ENCODE measurements around the gene ROR1. TPM values are rescaled to one million over a fixed set of nuclear protein-coding genes. Genes with fewer than 3 reads are reported as not detected.

The ROR1 gene
- total RNA-seq, 6 experiments from 2014 or later: 7.4 to 9.4 (median 8.9) TPM

DNA sequence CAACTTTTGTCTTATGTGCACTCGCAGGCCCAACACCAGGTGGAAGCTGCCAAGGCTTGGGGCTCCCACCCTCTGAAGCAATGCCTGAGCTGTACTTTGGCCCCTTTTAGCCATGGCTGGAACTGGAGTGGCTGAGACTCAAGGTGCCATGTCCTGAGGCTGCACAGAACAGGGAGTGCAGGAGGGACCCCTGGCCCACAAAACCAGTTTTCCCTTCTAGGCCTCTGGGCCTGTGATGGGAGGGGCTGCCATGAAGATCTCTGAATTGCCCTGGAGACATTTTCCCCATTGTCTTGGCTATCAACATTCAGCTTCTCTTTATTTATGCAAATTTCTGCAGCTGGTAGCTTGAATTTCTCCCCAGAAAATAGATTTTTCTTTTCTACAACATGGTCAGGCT, 57.6 kb downstream of the ROR1 start:
- TF ChIP-seq, protein P1, sequence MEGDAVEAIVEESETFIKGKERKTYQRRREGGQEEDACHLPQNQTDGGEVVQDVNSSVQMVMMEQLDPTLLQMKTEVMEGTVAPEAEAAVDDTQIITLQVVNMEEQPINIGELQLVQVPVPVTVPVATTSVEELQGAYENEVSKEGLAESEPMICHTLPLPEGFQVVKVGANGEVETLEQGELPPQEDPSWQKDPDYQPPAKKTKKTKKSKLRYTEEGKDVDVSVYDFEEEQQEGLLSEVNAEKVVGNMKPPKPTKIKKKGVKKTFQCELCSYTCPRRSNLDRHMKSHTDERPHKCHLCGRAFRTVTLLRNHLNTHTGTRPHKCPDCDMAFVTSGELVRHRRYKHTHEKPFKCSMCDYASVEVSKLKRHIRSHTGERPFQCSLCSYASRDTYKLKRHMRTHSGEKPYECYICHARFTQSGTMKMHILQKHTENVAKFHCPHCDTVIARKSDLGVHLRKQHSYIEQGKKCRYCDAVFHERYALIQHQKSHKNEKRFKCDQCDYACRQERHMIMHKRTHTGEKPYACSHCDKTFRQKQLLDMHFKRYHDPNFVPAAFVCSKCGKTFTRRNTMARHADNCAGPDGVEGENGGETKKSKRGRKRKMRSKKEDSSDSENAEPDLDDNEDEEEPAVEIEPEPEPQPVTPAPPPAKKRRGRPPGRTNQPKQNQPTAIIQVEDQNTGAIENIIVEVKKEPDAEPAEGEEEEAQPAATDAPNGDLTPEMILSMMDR (IDR thresholded peaks at IDR 0.05): no peak
- Mint-ChIP-seq H3K27me3 (ENCODE audit: insufficient read depth) (peaks cover 10% of the 10 kb centered on the region), H3K27ac (no peak overlapping the region), H3K36me3 (ENCODE audit: low read depth) (0 out of 2 replicates have a peak, but pooled peaks cover 6% of the 10 kb centered on the region), H3K4me3 (no peak overlapping the region), H3K4me1 (ENCODE audit: low read depth) (peaks cover 50% of the 10 kb centered on the region), H3K9me3 (peaks cover under 1% of the 10 kb centered on the region)
- no peak for DNase-seq

DNA sequence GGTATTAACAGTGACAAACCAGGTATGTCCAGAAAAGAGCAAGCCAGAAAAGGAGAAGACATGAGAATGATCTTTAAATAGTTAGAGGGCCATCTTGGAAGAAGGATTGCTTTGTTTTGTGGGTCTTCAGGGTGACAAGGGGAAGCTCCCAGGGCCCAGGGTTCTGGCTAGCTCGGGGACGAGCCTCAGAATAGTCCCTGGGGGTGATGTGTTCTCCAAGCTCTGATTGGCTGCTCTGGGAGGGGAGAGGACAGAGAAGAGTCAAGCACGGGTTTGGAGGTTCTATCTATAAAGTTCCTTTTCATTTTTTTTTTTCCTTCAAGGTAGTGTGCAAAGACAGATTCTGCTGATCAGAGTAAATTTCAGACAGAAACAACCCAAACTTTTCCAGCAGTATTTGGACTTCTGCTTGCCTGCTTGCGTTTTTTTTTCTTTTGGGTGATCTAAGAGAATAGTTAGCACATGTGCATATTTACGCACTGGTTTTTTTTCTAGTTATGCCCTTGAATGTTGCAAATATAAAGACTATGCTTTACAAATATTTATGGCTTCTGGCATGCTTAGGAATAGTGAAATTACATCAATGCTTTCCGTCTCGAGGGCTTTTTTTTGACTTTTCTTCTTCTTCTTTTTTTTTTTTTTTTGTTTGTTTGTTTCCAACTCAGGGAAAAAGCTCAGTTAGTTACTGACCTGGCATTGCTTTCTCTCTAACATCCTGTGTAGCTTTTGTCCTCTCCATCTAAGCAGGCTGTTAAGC, 59.7 kb downstream of the ROR1 start:
- H3K4me1 Mint-ChIP-seq (ENCODE audit: low read depth): peaks cover 33% of the 10 kb centered on the region
- H3K27ac Mint-ChIP-seq: no peak overlapping the region
- peaks cover 10% of the 10 kb centered on the region for H3K27me3 Mint-ChIP-seq (ENCODE audit: insufficient read depth)
- H3K4me3 Mint-ChIP-seq: no peak overlapping the region
- H3K9me3 Mint-ChIP-seq: no peaks in the 10 kb centered on the region
- 0 out of 2 replicates have a peak, but pooled peaks cover 6% of the 10 kb centered on the region for H3K36me3 Mint-ChIP-seq (ENCODE audit: low read depth)
- DNase-seq: no peak
- TF ChIP-seq, protein P1 (IDR thresholded peaks at IDR 0.05): no peak

DNA sequence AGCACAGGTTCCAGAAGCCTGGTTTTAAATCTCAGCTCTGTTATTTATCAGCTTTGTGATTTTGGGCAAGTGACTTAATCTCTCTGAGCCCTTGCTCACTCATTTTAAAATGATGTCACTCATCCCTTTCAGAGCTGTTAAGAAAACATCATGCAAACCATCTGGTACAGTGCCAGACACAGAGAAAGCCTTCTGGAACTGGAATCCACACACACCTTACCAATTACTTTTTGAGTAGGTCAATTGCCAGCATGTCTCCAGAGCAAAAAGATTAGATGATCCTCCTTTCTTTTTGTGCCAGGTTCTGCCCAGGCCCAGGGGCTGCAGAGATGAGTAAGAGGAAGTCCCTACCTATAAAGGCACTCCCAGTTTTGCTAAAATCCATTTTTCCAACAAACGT, 61.3 kb downstream of the ROR1 start:
- Mint-ChIP-seq H3K27ac (no peak overlapping the region), H3K27me3 (ENCODE audit: insufficient read depth) (peaks cover 10% of the 10 kb centered on the region), H3K4me1 (ENCODE audit: low read depth) (peaks cover 18% of the 10 kb centered on the region), H3K4me3 (no peak overlapping the region), H3K9me3 (no peaks in the 10 kb centered on the region), H3K36me3 (ENCODE audit: low read depth) (0 out of 2 replicates have a peak, but pooled peaks cover 6% of the 10 kb centered on the region)
- DNase-seq: no peak
- TF ChIP-seq, protein P1 (IDR thresholded peaks at IDR 0.05): no peak

GRCh38 chr1:63836374-63836773, 62.6 kb downstream of the ROR1 start:
- Mint-ChIP-seq H3K4me3 (no peak overlapping the region), H3K27me3 (ENCODE audit: insufficient read depth) (peaks cover 10% of the 10 kb centered on the region), H3K36me3 (ENCODE audit: low read depth) (0 out of 2 replicates have a peak, but pooled peaks cover 6% of the 10 kb centered on the region), H3K27ac (no peak overlapping the region), H3K9me3 (no peaks in the 10 kb centered on the region), H3K4me1 (ENCODE audit: low read depth) (peaks cover 18% of the 10 kb centered on the region)
- DNase-seq: no peak
- TF ChIP-seq, protein P1 (IDR thresholded peaks at IDR 0.05): no peak

GRCh38 chr1:63836830-63837229, 63.0 kb downstream of the ROR1 start:
- Mint-ChIP-seq H3K4me1 (ENCODE audit: low read depth) (peaks cover 18% of the 10 kb centered on the region), H3K27me3 (ENCODE audit: insufficient read depth) (peaks cover 8% of the 10 kb centered on the region), H3K27ac (no peak overlapping the region), H3K36me3 (ENCODE audit: low read depth) (0 out of 2 replicates have a peak, but pooled peaks cover 4% of the 10 kb centered on the region), H3K4me3 (no peak overlapping the region), H3K9me3 (no peaks in the 10 kb centered on the region)
- TF ChIP-seq, protein P1 (IDR thresholded peaks at IDR 0.05): no peak
- DNase-seq: no peak
